ENCODE results near the gene CAMKMT.

The CAMKMT gene

GRCh38 chr2:44361330-44362206 is at the start of gene CAMKMT, which contains the start of gene PREPL:
CAMKMT (plus strand) TSS chr2:44361947.
PREPL (minus strand) TSS chr2:44361494; CDS start chr2:44346342, 15,152 bp downstream.
- peak; percentile 92 for DNase-seq

GRCh38 chr2:44314362-44314761 is 47.4 kb upstream of the CAMKMT start:
- no peak for DNase-seq

GRCh38 chr2:44315945-44316344 is 45.8 kb upstream of the CAMKMT start:
- no peak for DNase-seq

GRCh38 chr2:44320832-44321231 is 40.9 kb upstream of the CAMKMT start:
- no peak for DNase-seq

- DNase-seq = no peak
These were observed 40.4 kb upstream of the CAMKMT start for GRCh38 chr2:44321360-44321759.

GRCh38 chr2:44324971-44325426 is 36.7 kb upstream of the CAMKMT start:
- DNase-seq = no peak

- DNase-seq = no peak
These were observed 35.9 kb upstream of the CAMKMT start for GRCh38 chr2:44325897-44326296.

- DNase-seq = no peak
These were observed 35.0 kb upstream of the CAMKMT start for GRCh38 chr2:44326548-44327264.

GRCh38 chr2:44328750-44329149 is 33.0 kb upstream of the CAMKMT start:
- no peak for DNase-seq

- DNase-seq = no peak
These were observed 32.4 kb upstream of the CAMKMT start for GRCh38 chr2:44329343-44329742.

- no peak for DNase-seq
These were observed 30.9 kb upstream of the CAMKMT start for GRCh38 chr2:44330801-44331200.

- no peak for DNase-seq
These were observed 27.8 kb upstream of the CAMKMT start for GRCh38 chr2:44333994-44334393.

GRCh38 chr2:44335806-44336538 is 25.8 kb upstream of the CAMKMT start:
- no peak for DNase-seq

GRCh38 chr2:44342854-44343253 is 18.9 kb upstream of the CAMKMT start:
- DNase-seq = no peak

- no peak for DNase-seq
These were observed 14.2 kb upstream of the CAMKMT start for GRCh38 chr2:44347526-44347925.

GRCh38 chr2:44348400-44348799 is 13.3 kb upstream of the CAMKMT start:
- no peak for DNase-seq

- DNase-seq = no peak
These were observed 12.2 kb upstream of the CAMKMT start for GRCh38 chr2:44349506-44349905.

GRCh38 chr2:44351088-44351487 is 10.7 kb upstream of the CAMKMT start:
- no peak for DNase-seq

- no peak for DNase-seq
These were observed 10.1 kb upstream of the CAMKMT start for GRCh38 chr2:44351676-44352075.

- DNase-seq = no peak
These were observed 9.2 kb upstream of the CAMKMT start for GRCh38 chr2:44352510-44352909.

GRCh38 chr2:44354761-44355160 is 7.0 kb upstream of the CAMKMT start:
- no peak for DNase-seq

GRCh38 chr2:44358503-44358902 is 3.2 kb upstream of the CAMKMT start:
- DNase-seq = peak; percentile 79

- no peak for DNase-seq
These were observed 908 bp upstream of the CAMKMT start for GRCh38 chr2:44360749-44361329.

All from DMS79 (cell line).